GM11168 (cell line): Measurements from ENCODE around the gene SIGLECL1.
"Not testable (repeated sequence)": the region's sequence is repeated elsewhere in the genome, so short reads cannot be mapped to it uniquely, and the experiment has no call there.

Experiments used
- in situ Hi-C: fragments of 300-500 bp; cut with MboI; formaldehyde crosslinking; loops from one replicate; pipeline ENCODE4 v1.12.0; 2022; ENCODE audit warnings: low sequenced_read_pairs; ENCODE audit not compliant: unreplicated experiment

The SIGLECL1 gene

GRCh38 chr19:51250786-51251467 is at the start of gene SIGLECL1:
Gene SIGLECL1, plus strand, starts transcription at chr19:51251080. Its CDS starts 12,993 bp downstream, at chr19:51264073.
- in situ Hi-C loops = no loop called here

GRCh38 chr19:51201712-51202111 is 49.2 kb upstream of the SIGLECL1 start:
- in situ Hi-C loops = no loop called here

GRCh38 chr19:51203916-51204315 is 47.0 kb upstream of the SIGLECL1 start:
- in situ Hi-C loops = no loop called here

- in situ Hi-C loops = no loop called here
Observed at GRCh38 chr19:51204321-51204720, 46.6 kb upstream of the SIGLECL1 start.

- in situ Hi-C loops = no loop called here
Observed at GRCh38 chr19:51207747-51208146, 43.1 kb upstream of the SIGLECL1 start.

GRCh38 chr19:51210191-51210784 is 40.6 kb upstream of the SIGLECL1 start:
- in situ Hi-C loops = no loop called here

GRCh38 chr19:51210874-51211361 is 40.0 kb upstream of the SIGLECL1 start:
- in situ Hi-C loops = not testable (repeated sequence)

GRCh38 chr19:51211833-51212232 is 39.0 kb upstream of the SIGLECL1 start:
- in situ Hi-C loops = no loop called here

GRCh38 chr19:51219307-51219706 is 31.6 kb upstream of the SIGLECL1 start:
- in situ Hi-C loops = no loop called here

GRCh38 chr19:51219971-51220370 is 30.9 kb upstream of the SIGLECL1 start:
- in situ Hi-C loops = no loop called here

- in situ Hi-C loops = no loop called here
Observed at GRCh38 chr19:51220996-51221395, 29.9 kb upstream of the SIGLECL1 start.

GRCh38 chr19:51224163-51224641 is 26.7 kb upstream of the SIGLECL1 start:
- in situ Hi-C loops = no loop called here

GRCh38 chr19:51224898-51225393 is 25.9 kb upstream of the SIGLECL1 start, which contains the start of gene CD33:
Gene CD33, plus strand, starts transcription at chr19:51225080. Its CDS starts 39 bp downstream, at chr19:51225119.
- in situ Hi-C loops = not testable (repeated sequence)

GRCh38 chr19:51226067-51226466 is 24.8 kb upstream of the SIGLECL1 start:
- in situ Hi-C loops = no loop called here

GRCh38 chr19:51227326-51227725 is 23.6 kb upstream of the SIGLECL1 start:
- in situ Hi-C loops = no loop called here

GRCh38 chr19:51227966-51228365 is 22.9 kb upstream of the SIGLECL1 start:
- in situ Hi-C loops = no loop called here

- in situ Hi-C loops = no loop called here
Observed at GRCh38 chr19:51240866-51241265, 10.0 kb upstream of the SIGLECL1 start.

- in situ Hi-C loops = no loop called here
Observed at GRCh38 chr19:51242881-51243630, 7.8 kb upstream of the SIGLECL1 start.

GRCh38 chr19:51246164-51246552 is 4.7 kb upstream of the SIGLECL1 start:
- in situ Hi-C loops = no loop called here

GRCh38 chr19:51247972-51248590 is 2.8 kb upstream of the SIGLECL1 start:
- in situ Hi-C loops = no loop called here
